GM21526 (cell line): ENCODE measurements around the gene MTFMT.
"Not testable (repeated sequence)": the region's sequence is repeated elsewhere in the genome, so short reads cannot be mapped to it uniquely, and the experiment has no call there.

ENCODE experiments used
- ATAC-seq: cut with Tn5 transposase; IDR thresholded peaks from one replicate; pipeline ENCODE4 v1.9.1; 2021; ENCODE audit warnings: moderate library complexity; ENCODE audit not compliant: unreplicated experiment, low FRiP score

MTFMT gene

GRCh38 chr15:65040461-65040860, 11.0 kb upstream of the MTFMT start:
- ATAC-seq = no peak

- no peak for ATAC-seq
Measured at GRCh38 chr15:65038836-65039235, 9.4 kb upstream of the MTFMT start.

GRCh38 chr15:65038428-65038827, 9.0 kb upstream of the MTFMT start:
- ATAC-seq = no peak

- ATAC-seq = no peak
Measured at GRCh38 chr15:65037309-65037708, 7.9 kb upstream of the MTFMT start.

- no peak for ATAC-seq
Measured at GRCh38 chr15:65034719-65035118, 5.3 kb upstream of the MTFMT start.

GRCh38 chr15:65033659-65034269, 4.3 kb upstream of the MTFMT start:
- ATAC-seq = no peak

GRCh38 chr15:65032801-65033537, 3.5 kb upstream of the MTFMT start:
- no peak for ATAC-seq

- ATAC-seq = no peak
Measured at GRCh38 chr15:65029736-65030208, 333 bp upstream of the MTFMT start.

GRCh38 chr15:65028338-65028737, 1.1 kb downstream of the MTFMT start:
- ATAC-seq = no peak

- ATAC-seq = no peak
Measured at GRCh38 chr15:65027593-65027992, 1.8 kb downstream of the MTFMT start.

- ATAC-seq = no peak
Measured at GRCh38 chr15:65026756-65027155, 2.7 kb downstream of the MTFMT start.

GRCh38 chr15:65021488-65021887, 8.0 kb downstream of the MTFMT start:
- ATAC-seq = no peak

- ATAC-seq = no peak
Measured at GRCh38 chr15:65020419-65020818, 9.0 kb downstream of the MTFMT start.

- ATAC-seq = not testable (repeated sequence)
Measured at GRCh38 chr15:65011198-65011597, 18.2 kb downstream of the MTFMT start.

- no peak for ATAC-seq
Measured at GRCh38 chr15:65008983-65009382, 20.5 kb downstream of the MTFMT start.

- no peak for ATAC-seq
Measured at GRCh38 chr15:65006876-65007275, 22.6 kb downstream of the MTFMT start.

- no peak for ATAC-seq
Measured at GRCh38 chr15:65004993-65005392, 24.4 kb downstream of the MTFMT start.

- no peak for ATAC-seq
Measured at GRCh38 chr15:64997745-64998375, 31.6 kb downstream of the MTFMT start.

GRCh38 chr15:64997066-64997465, 32.4 kb downstream of the MTFMT start:
- no peak for ATAC-seq

GRCh38 chr15:64993290-64993689, 36.1 kb downstream of the MTFMT start:
- no peak for ATAC-seq

GRCh38 chr15:64991536-64992135, 37.8 kb downstream of the MTFMT start:
- no peak for ATAC-seq

- ATAC-seq = no peak
Measured at GRCh38 chr15:64990168-64990470, 39.3 kb downstream of the MTFMT start.
